ENCODE measurements around the gene GMEB1.
"Not testable (repeated sequence)": the region's sequence is repeated elsewhere in the genome, so short reads cannot be mapped to it uniquely, and the experiment has no call there.

The GMEB1 gene

GRCh38 chr1:28668191-28668955 lies at the start of gene GMEB1:
Gene GMEB1 (plus strand): TSS chr1:28668784. CDS start chr1:28683613, 14,829 bp downstream.
- DNase-seq: peak; percentile 86

DNA sequence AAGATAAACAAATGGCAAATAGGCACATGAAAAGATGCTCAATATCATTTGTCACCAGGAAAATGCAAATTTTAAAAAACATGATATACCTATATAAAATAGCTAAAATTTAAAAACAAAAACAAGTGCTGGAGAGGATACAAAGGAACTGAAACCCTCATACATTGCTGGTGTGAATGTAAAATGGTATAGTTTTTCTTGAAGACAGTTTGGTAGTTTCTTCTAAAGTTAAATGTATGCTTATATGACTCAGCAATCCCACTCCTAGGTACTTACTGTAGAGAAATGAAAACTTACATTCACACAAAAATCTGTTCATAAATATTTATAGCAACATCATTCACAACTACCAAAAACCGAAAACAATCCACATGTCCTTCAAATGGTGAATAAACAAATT lies 36.9 kb upstream of the GMEB1 start:
- no peak for DNase-seq

DNA sequence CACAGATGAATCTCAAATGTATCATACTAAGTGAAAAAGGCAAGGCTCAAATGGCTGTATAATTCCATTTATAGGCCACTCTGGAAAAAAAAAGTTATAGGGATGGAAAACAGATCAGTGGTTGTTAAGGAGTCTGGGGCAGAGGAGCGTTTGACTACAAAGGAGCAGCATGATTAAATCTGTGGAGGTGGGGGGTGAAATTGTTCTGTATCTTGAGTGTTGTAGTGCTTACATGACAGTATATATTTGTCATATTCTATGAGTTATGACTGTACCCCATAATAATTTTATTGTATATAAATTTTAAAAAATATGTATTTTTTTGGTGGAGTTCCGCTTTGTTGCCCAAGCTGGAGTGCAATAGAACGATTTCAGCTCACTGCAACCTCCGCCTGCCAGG lies 36.0 kb upstream of the GMEB1 start:
- no peak for DNase-seq

DNA sequence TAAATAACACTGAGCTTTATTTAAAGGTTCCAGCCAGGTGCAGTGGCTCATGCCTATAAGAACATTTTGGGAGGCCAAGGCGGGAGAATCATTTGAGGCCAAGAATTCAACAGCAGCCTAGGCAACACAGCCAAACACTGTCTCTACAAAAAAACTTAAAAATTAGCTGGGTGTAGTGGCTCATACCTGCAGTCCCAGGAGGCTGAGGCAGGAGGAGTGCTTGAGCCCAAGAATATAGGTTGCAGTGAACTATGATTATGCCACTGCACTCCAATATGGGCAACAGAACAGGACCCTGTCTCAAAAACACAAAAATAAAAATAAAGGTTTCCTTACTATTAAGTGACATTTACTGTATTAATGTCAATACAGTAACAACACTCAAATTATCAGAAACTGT lies 27.8 kb upstream of the GMEB1 start:
- peak; percentile 39 for DNase-seq

- peak; percentile 17 for DNase-seq
These were observed 26.3 kb upstream of the GMEB1 start for GRCh38 chr1:28642056-28642846.

DNA sequence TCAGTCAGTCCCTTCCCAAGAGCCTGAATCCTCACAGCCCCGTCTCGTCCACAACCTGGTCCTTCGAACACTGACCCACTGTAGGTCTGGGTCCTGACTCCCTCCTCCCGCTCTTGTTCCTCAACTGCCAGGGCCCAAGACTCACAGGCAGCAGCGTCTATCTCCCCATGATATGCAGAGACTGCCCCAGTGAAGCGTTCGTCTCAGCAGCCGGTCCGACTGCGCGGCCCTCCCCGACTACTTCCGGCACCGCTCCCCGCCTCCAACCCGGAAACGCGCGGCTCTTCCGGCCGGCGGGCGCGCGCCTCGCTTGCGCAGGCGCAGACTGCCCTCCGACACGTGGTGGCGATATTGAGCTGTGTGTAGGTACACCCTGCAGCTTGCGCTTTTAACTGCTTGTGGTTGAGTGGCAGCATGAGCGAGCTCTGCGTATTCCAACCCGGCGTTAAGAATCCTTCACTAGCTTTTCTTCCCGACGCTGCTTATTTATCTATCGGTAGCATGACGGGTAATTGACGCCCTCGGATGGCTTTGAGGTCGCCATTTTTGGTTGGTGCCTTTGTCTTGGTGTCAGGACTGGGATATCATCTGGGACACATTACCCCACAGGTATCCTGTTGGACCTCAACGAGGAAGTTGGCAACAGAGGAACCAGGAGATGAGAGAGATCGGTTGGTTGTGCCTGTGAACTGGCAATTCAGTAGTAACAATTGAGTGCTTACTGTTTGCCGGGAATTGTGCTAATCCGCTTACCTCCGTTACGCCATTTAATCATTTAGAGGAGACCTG lies 25.5 kb upstream of the GMEB1 start, which contains the start of gene TAF12:
Gene TAF12 (minus strand): TSS at position 221 of the 789 bp plus-strand sequence. CDS start 20,986 bp downstream, outside the sequence.
- peak; percentile 96 for DNase-seq

DNA sequence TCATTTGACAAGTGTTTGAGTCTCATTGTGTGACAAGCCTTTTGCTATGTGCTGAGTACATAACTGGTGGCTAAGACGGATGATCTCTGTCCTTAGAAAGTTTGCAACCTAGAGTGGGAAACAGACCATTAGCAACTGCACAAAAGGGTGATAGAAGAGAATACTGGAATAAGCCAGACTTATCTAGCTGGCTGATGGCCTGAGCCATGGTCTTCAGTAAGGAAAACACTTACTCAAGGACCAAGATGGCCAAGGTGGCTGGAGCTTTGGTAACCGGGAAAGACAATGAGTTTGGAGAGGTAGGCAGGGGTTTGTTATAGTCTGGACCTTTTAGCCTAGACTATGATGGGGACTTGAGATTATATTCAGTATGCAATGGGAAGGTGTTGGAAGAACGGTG lies 24.1 kb upstream of the GMEB1 start:
- DNase-seq: no peak

DNA sequence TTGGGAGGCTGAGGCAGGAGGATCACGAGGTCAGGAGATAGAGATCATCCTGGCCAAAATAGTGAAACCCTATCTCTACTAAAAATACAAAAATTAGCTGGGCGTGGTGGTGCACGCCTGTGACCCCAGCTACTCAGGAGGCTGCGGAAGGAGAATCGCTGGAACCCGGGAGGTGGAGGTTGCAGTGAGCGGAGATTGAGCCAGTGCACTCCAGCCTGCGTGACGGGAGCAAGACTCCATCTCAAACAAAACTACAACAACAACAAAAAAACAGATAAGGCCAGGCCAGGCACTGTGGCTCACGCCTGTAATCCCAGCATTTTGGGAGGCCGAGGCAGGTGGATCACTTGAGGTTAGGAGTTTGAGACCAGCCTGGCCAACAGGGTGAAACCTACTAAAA lies 23.2 kb upstream of the GMEB1 start:
- not testable (repeated sequence) for DNase-seq

- DNase-seq: no peak
These were observed 22.5 kb upstream of the GMEB1 start for GRCh38 chr1:28646040-28646439.

DNA sequence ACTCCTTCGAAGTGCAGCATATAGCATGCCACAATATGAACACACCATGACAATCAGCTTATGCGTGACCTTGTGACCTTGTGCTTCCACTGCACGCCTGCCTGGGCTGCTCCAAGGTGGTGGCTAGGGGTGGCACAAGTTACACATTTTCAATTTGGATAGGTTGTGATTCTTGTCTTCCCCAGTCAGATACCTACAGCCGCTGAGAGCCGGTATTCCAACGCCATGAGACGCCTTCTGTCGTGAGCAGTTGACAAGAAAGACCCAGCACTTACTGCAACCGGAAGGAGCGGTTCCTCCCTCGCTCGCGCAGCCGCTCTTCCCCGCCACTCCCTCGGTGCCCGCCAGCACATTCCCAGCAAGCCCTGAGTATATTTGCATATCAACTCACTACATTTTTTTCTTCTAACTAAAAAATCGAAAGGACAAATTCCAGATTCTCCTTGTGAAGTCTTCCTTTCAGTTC lies 20.5 kb upstream of the GMEB1 start:
- peak; percentile 96 for DNase-seq

- DNase-seq: peak; percentile 95
These were observed 19.9 kb upstream of the GMEB1 start, which contains the start of gene RNU11 for GRCh38 chr1:28648474-28649198. Gene RNU11 (plus strand): TSS chr1:28648600.

DNA sequence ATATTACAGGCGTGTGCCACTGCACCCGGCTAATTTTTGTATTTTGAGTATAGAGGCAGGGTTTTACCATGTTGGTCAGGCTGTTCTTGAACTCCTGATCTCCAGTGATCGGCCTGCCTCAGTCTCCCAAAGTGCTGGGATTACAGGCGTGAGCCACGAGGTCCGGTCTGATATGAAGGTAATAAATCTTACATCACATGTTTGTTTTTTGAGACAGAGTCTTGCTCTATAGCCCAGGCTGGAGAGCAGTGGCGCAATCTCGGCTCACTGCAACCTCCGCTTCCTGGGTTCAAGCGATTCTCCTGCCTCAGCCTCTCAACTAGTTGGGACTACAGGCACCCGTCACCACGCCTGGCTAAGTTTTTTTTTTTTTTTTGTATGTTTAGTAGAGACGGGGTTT lies 15.5 kb upstream of the GMEB1 start:
- not testable (repeated sequence) for DNase-seq

- not testable (repeated sequence) for DNase-seq
These were observed 14.7 kb upstream of the GMEB1 start for GRCh38 chr1:28653870-28654269.

- DNase-seq: not testable (repeated sequence)
These were observed 12.9 kb upstream of the GMEB1 start for GRCh38 chr1:28655448-28656311.

DNA sequence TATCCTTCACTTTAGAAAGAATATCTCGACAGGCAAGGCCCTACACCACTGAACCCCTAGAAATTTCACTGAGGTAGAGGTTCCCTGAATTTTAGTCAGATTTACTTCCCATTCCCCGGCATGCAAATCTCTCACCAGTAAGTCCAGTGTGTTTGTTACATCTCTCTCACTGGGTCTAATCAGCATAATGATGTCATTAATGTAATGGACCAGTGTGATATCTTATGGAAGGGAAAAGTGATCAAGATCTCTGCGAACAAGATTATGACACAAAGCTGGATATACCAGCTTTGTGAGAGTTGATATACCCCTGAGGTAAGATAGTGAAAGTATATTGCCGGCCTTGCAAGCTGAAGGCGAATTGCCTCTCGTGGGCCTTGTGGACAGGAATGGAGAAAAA lies 12.2 kb upstream of the GMEB1 start:
- no peak for DNase-seq

DNA sequence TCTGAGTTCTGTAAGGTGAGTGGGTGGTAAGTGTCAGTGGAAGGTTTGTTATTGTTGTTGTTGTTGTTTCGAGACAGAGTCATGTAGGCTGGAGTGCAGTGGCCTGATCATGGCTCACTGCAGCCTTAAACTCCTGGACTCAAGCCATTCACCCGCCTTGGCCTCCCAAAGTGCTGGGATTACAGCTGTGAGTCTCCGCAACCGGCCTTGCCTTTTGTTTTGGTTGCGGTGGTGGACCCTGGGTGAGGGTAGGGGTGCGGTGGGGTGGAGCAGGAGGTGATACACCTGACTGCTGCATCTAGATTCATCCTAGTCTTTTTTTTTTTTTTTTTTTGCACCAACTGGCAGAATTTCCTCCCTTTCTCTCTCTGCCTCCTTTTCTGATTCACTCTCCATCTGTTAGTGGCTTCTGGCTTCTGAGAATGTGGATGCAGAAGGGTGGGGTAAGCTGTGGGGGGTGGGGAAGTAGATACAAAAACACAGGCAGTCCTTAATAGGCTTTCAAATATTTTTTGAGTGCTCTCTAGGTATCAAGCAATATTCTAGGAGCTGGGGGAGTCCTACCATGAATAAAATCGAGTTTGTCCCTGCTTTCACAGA lies 4.6 kb upstream of the GMEB1 start:
- DNase-seq: no peak

- DNase-seq: no peak
These were observed 1.8 kb upstream of the GMEB1 start for GRCh38 chr1:28666806-28667205.

DNA sequence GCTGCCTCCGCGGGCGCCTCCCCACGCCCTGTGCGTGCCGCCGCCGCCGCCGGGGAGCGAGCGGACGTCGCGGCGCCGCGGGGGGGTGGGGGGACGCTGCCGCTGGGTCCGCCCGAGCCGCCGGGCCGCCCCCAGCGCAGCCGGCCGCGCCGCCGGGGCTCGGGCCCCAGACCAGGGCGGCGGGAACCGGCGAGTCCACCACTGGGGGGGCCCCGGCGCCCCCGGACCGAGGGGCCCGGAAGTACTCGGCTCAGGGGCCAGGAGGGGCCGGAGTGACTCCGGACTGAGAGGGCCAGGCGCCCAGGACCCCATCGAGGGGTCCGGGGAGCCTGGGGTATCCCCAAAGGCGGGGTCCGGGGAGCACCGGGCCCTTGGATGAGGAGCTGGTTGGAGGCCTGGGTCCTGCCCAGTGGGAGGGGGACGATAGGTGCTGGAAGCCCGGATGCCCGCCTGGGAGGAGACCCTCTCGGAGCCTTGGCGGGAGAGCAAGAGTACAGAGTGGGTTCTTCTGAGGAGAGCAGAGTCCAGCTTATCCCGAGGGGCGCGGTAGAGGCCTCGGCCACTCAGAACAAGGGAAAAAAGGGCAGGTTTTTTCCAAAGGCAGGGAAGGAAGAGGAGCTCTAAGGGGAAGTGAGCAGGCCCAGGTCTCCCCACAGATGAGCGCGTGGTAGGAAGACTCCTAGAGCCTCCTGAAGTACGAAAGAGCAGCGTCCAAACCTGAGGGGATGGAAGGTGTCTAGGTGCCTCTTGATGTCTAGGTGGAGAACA lies 556 bp downstream of the GMEB1 start:
- DNase-seq: peak; percentile 24

DNA sequence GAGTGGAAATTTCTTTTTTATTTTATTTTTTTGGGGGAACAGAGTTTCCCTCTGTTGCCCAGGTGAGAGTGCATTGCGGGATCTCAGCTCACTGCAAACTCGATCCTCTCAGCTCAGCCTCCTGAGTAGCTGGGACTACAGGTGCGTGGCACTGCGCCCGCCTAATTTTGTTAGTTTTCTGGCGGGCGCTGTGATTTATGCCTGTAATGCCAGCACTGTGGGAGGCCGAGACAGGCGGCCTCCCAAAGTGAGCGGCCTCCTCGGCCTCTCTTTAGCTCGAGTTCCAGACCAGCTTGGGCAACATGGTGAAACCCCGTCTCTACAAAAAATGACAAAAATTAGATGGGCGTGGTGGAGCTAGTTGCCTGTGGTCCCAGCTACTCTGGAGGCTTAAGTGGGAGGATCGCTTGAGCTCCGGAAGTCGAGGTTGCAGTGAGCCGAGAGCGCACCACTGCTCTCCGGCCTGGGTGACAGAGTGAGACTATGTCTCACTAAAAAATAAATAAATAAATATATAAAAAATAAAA lies 2.7 kb downstream of the GMEB1 start:
- DNase-seq: no peak

DNA sequence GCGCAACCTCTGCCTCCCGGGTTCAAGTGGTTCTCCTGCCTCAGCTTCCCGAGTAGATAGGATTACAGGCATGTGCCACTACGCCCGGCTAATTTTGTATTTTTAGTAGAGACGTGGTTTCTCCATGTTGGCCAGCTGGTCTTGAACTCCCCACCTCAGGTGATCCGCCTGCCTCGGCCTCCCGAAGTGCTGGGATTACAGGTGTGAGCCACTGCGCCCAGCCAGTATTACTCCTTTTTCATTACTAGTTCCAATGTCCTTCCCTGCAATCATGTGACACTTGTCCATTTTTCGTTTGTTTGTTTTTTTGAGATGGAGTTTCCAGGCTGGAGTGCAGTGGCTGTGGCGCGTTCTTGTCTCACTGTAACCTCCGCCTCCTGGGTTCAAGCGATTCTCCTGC lies 4.4 kb downstream of the GMEB1 start:
- not testable (repeated sequence) for DNase-seq

Measured in CD4-positive, alpha-beta T cell treated with Interleukin-15 for 1 hour (primary cell).